Measurements from ENCODE around the gene NRP2. TPM values are rescaled to one million over a fixed set of nuclear protein-coding genes. Genes with fewer than 3 reads are reported as not detected.

NRP2 gene
- total RNA-seq, 5 donors from 2014 or later (not counting 1 experiment from before 2014, with no cell fraction given), result 0.85 to 1.1 (median 0.93) TPM; not detected in 2

DNA sequence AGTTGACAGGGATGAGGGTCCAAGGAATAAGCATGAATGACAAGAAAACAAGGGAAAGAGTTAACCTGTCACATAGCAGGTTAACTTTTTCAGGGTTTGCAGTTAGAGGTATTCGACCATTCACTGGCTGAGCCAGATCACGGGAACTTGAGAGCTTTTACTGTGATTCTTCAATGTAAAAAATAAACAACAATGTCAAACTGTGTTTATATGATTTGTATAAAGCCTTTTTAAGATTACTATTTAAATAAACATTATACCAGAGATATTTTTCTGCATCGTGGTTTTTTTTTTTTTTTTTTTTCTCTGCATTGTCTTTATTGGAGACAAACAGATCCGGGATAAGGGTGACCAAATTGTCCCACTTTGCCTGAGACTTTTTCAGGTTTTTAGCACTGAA is 115.6 kb downstream of the NRP2 start:
- peaks cover 0 to 7% of the 10 kb centered on the region in 2 experiments for H3K27me3 ChIP-seq (replicated peaks in 1 of 2; ENCODE audit: control insufficient read depth in 2 of 2, extremely low read depth in 1 of 2, insufficient read depth in 2 of 2, low read length in 1 of 2)
- H3K27ac ChIP-seq (ENCODE audit: low read length), result no peak overlapping the region
- H3K4me1 ChIP-seq (ENCODE audit: control insufficient read depth in 1 of 2, extremely low read depth in 1 of 2, insufficient read depth in 2 of 2, low read length in 2 of 2), result no peaks in the 10 kb centered on the region
- WGBS (ENCODE audit: insufficient coverage), result 80% methylated on average over 1 of the region's 4 CpGs
- H3K4me3 ChIP-seq (ENCODE audit: control insufficient read depth in 1 of 2, extremely low read depth in 1 of 2, low read length in 1 of 2), result no peak overlapping the region
- ATAC-seq (replicated peaks in 1 of 4) (no peak), DNase-seq (no peak)
- H3K36me3 ChIP-seq (ENCODE audit: control insufficient read depth in 2 of 2, extremely low read depth in 1 of 2, insufficient read depth in 1 of 2, low read length in 1 of 2), result no peaks in the 10 kb centered on the region
- Mint-ChIP-seq H3K27ac (no peak overlapping the region), H3K9me3 (no peaks in the 10 kb centered on the region), H3K36me3 (no peaks in the 10 kb centered on the region), H3K27me3 (peaks cover 0 to 6% of the 10 kb centered on the region in 2 donors), H3K4me1 (no peaks in the 10 kb centered on the region), H3K4me3 (no peak overlapping the region)
- ChIA-PET CTCF (no interaction called here), POLR2A (no interaction called here)
- no peaks in the 10 kb centered on the region for H3K9me3 ChIP-seq

DNA sequence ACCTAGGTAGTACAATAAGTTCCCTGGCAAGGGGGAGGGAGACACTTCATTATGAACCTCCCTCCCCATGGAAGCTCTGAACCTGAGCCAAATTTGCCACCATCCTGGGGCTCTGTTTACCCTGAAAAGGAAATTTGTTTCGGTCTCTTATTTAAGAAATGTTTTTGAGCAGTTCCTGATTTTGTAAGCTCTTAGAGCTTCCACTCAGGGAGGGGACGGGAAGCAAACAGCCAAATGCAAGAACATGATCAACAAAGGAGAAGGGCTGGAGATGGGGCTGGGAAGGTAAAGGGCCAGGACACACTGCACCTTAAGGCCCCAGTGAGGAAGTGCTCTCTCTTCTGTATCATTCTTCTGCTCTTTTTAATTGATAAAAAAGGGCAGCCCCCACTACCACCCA is 117.9 kb downstream of the NRP2 start:
- Histone ChIP-seq H3K27me3 (replicated peaks in 1 of 2; ENCODE audit: control insufficient read depth in 2 of 2, extremely low read depth in 1 of 2, insufficient read depth in 2 of 2, low read length in 1 of 2) (peaks cover 0 to 3% of the 10 kb centered on the region in 2 experiments), H3K36me3 (ENCODE audit: control insufficient read depth in 2 of 2, extremely low read depth in 1 of 2, insufficient read depth in 1 of 2, low read length in 1 of 2) (no peaks in the 10 kb centered on the region), H3K27ac (ENCODE audit: low read length) (no peak overlapping the region), H3K9me3 (no peaks in the 10 kb centered on the region), H3K4me1 (ENCODE audit: control insufficient read depth in 1 of 2, extremely low read depth in 1 of 2, insufficient read depth in 2 of 2, low read length in 2 of 2) (no peaks in the 10 kb centered on the region), H3K4me3 (ENCODE audit: control insufficient read depth in 1 of 2, extremely low read depth in 1 of 2, low read length in 1 of 2) (no peak overlapping the region)
- Mint-ChIP-seq H3K4me3 (no peak overlapping the region), H3K27me3 (peaks cover 0 to 7% of the 10 kb centered on the region in 2 donors), H3K9me3 (no peaks in the 10 kb centered on the region), H3K27ac (no peak overlapping the region), H3K36me3 (no peaks in the 10 kb centered on the region), H3K4me1 (no peaks in the 10 kb centered on the region)
- ChIA-PET CTCF (interaction anchor here in 1 of 2 donors (0.6 kb wide), 1 partner anchor 677 kb away, joined by 7 read pairs; no protein-coding TSS in a partner anchor), POLR2A (no interaction called here)
- DNase-seq, result no peak
- whole genome bisulfite sequencing (ENCODE audit: insufficient coverage), result 90% methylated on average over 2 of the region's 2 CpGs
- no peak for ATAC-seq (replicated peaks in 1 of 4)

DNA sequence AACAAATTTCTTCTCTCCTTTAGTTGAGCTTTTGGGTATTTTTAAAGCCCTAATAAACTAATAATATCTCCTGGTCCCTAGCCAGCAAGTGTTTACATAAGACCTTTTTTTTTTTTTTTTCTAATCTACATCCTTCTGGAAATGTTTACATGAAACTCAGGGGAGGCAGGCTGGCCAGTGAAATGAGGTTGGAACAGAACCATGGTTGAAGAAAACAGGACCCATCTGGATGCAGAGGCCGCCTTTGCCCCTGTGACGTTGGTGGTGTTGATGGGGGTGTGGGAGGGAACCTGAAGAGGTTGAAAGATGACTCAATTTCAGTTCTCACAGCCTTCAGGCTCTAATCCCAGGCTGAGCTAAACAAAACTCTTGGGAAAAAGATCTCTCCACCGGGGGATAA is 118.5 kb downstream of the NRP2 start:
- 90% methylated on average over 2 of the region's 3 CpGs for WGBS (ENCODE audit: insufficient coverage)
- DNase-seq, result no peak
- CTCF ChIA-PET, result no interaction called here
- peaks cover 0 to 3% of the 10 kb centered on the region in 2 experiments for H3K27me3 ChIP-seq (replicated peaks in 1 of 2; ENCODE audit: control insufficient read depth in 2 of 2, extremely low read depth in 1 of 2, insufficient read depth in 2 of 2, low read length in 1 of 2)
- H3K36me3 ChIP-seq (ENCODE audit: control insufficient read depth in 2 of 2, extremely low read depth in 1 of 2, insufficient read depth in 1 of 2, low read length in 1 of 2), result no peaks in the 10 kb centered on the region
- H3K4me1 ChIP-seq (ENCODE audit: control insufficient read depth in 1 of 2, extremely low read depth in 1 of 2, insufficient read depth in 2 of 2, low read length in 2 of 2), result no peaks in the 10 kb centered on the region
- ATAC-seq (replicated peaks in 1 of 4), result no peak
- Mint-ChIP-seq H3K36me3 (no peaks in the 10 kb centered on the region), H3K4me3 (no peak overlapping the region), H3K27me3 (peaks cover 0 to 7% of the 10 kb centered on the region in 2 donors), H3K9me3 (no peaks in the 10 kb centered on the region), H3K27ac (no peak overlapping the region), H3K4me1 (no peaks in the 10 kb centered on the region)
- POLR2A ChIA-PET, result interaction anchor here in 1 of 2 donors (0.7 kb wide), 1 partner anchor 9 kb away, joined by 6 read pairs; no protein-coding TSS in a partner anchor
- H3K4me3 ChIP-seq (ENCODE audit: control insufficient read depth in 1 of 2, extremely low read depth in 1 of 2, low read length in 1 of 2), result no peak overlapping the region
- no peaks in the 10 kb centered on the region for H3K9me3 ChIP-seq
- H3K27ac ChIP-seq (ENCODE audit: low read length), result no peak overlapping the region

GRCh38 chr2:205802065-205802464 is 119.8 kb downstream of the NRP2 start:
- H3K4me1 Mint-ChIP-seq, result no peaks in the 10 kb centered on the region
- Histone ChIP-seq H3K27me3 (replicated peaks in 1 of 2; ENCODE audit: control insufficient read depth in 2 of 2, extremely low read depth in 1 of 2, insufficient read depth in 2 of 2, low read length in 1 of 2) (peaks cover 0 to 8% of the 10 kb centered on the region in 2 experiments), H3K4me3 (ENCODE audit: control insufficient read depth in 1 of 2, extremely low read depth in 1 of 2, low read length in 1 of 2) (no peak overlapping the region), H3K36me3 (ENCODE audit: control insufficient read depth in 2 of 2, extremely low read depth in 1 of 2, insufficient read depth in 1 of 2, low read length in 1 of 2) (no peaks in the 10 kb centered on the region), H3K9me3 (no peaks in the 10 kb centered on the region), H3K27ac (ENCODE audit: low read length) (no peak overlapping the region), H3K4me1 (ENCODE audit: control insufficient read depth in 1 of 2, extremely low read depth in 1 of 2, insufficient read depth in 2 of 2, low read length in 2 of 2) (no peaks in the 10 kb centered on the region)
- 70% methylated on average over 3 of the region's 7 CpGs for WGBS (ENCODE audit: insufficient coverage)
- peaks cover 0 to 8% of the 10 kb centered on the region in 2 donors for H3K27me3 Mint-ChIP-seq
- ChIA-PET CTCF (no interaction called here), POLR2A (no interaction called here)
- no peaks in the 10 kb centered on the region for H3K36me3 Mint-ChIP-seq
- H3K9me3 Mint-ChIP-seq, result no peaks in the 10 kb centered on the region
- H3K27ac Mint-ChIP-seq, result no peak overlapping the region
- ATAC-seq (replicated peaks in 1 of 4) (no peak), DNase-seq (no peak)
- no peak overlapping the region for H3K4me3 Mint-ChIP-seq

DNA sequence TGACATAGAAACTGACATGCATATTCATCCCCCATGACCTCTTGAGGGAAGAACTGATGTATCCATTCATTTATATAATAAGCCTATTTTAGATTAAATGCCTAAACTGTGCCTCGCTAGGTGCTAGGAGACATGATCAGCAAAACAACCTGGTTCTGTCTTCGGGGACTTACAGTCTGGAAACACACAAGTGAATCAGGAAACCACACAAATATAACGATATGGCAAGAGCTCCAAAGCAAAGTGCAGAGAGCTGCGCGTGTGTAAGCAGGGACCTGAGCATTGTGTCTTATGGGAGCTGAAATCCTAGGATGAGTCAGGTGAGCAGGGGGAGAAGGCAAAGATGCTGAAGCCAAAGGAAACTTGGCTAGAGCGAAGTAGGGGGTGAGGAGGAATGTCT is 120.6 kb downstream of the NRP2 start:
- Mint-ChIP-seq H3K4me3 (no peak overlapping the region), H3K9me3 (no peaks in the 10 kb centered on the region), H3K27me3 (peaks cover 0 to 11% of the 10 kb centered on the region in 2 donors), H3K36me3 (no peaks in the 10 kb centered on the region), H3K27ac (no peak overlapping the region), H3K4me1 (no peaks in the 10 kb centered on the region)
- DNase-seq (no peak), ATAC-seq (replicated peaks in 1 of 4) (no peak)
- WGBS (ENCODE audit: insufficient coverage), result 23% methylated on average over 2 of the region's 6 CpGs
- CTCF ChIA-PET, result no interaction called here
- POLR2A ChIA-PET, result no interaction called here
- no peaks in the 10 kb centered on the region for H3K4me1 ChIP-seq (ENCODE audit: control insufficient read depth in 1 of 2, extremely low read depth in 1 of 2, insufficient read depth in 2 of 2, low read length in 2 of 2)
- H3K36me3 ChIP-seq (ENCODE audit: control insufficient read depth in 2 of 2, extremely low read depth in 1 of 2, insufficient read depth in 1 of 2, low read length in 1 of 2), result no peaks in the 10 kb centered on the region
- H3K9me3 ChIP-seq, result no peaks in the 10 kb centered on the region
- peaks cover 0 to 8% of the 10 kb centered on the region in 2 experiments for H3K27me3 ChIP-seq (replicated peaks in 1 of 2; ENCODE audit: control insufficient read depth in 2 of 2, extremely low read depth in 1 of 2, insufficient read depth in 2 of 2, low read length in 1 of 2)
- H3K4me3 ChIP-seq (ENCODE audit: control insufficient read depth in 1 of 2, extremely low read depth in 1 of 2, low read length in 1 of 2), result no peak overlapping the region
- no peak overlapping the region for H3K27ac ChIP-seq (ENCODE audit: low read length)

GRCh38 chr2:205803500-205803899 is 121.2 kb downstream of the NRP2 start:
- Mint-ChIP-seq H3K27ac (no peak overlapping the region), H3K4me1 (no peaks in the 10 kb centered on the region), H3K4me3 (no peak overlapping the region), H3K36me3 (no peaks in the 10 kb centered on the region), H3K27me3 (peaks cover 0 to 11% of the 10 kb centered on the region in 2 donors), H3K9me3 (no peaks in the 10 kb centered on the region)
- no peaks in the 10 kb centered on the region for H3K36me3 ChIP-seq (ENCODE audit: control insufficient read depth in 2 of 2, extremely low read depth in 1 of 2, insufficient read depth in 1 of 2, low read length in 1 of 2)
- H3K27ac ChIP-seq (ENCODE audit: low read length), result no peak overlapping the region
- ChIA-PET POLR2A (no interaction called here), CTCF (no interaction called here)
- no CpG with 5 or more reads among the region's 1 CpG for WGBS (ENCODE audit: insufficient coverage)
- no peak for DNase-seq
- no peak overlapping the region for H3K4me3 ChIP-seq (ENCODE audit: control insufficient read depth in 1 of 2, extremely low read depth in 1 of 2, low read length in 1 of 2)
- no peaks in the 10 kb centered on the region for H3K4me1 ChIP-seq (ENCODE audit: control insufficient read depth in 1 of 2, extremely low read depth in 1 of 2, insufficient read depth in 2 of 2, low read length in 2 of 2)
- no peak for ATAC-seq (replicated peaks in 1 of 4)
- H3K27me3 ChIP-seq (replicated peaks in 1 of 2; ENCODE audit: control insufficient read depth in 2 of 2, extremely low read depth in 1 of 2, insufficient read depth in 2 of 2, low read length in 1 of 2), result peaks cover 0 to 8% of the 10 kb centered on the region in 2 experiments
- no peaks in the 10 kb centered on the region for H3K9me3 ChIP-seq

DNA sequence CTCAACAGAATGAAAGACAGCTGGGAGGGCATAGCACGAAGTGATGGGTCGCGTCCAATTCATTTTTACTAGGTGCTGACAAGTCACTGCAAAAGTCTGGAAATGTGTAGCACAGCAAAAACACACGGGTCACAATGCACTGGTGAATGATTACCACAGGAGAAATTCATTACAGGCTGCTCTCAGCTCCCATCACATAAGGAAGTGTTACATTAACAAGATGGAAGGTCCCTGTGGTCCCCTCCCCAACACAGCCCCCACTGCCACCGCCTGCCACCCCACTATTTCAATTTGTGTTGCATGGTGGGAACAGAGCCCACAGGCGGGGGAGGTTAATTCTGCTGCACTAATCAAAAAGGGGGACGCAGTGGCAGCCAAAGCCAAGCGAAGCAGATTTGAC is 122.8 kb downstream of the NRP2 start:
- Mint-ChIP-seq H3K4me1 (no peaks in the 10 kb centered on the region), H3K9me3 (no peaks in the 10 kb centered on the region), H3K27me3 (peaks cover 0 to 11% of the 10 kb centered on the region in 2 donors), H3K27ac (no peak overlapping the region), H3K36me3 (no peaks in the 10 kb centered on the region), H3K4me3 (no peak overlapping the region)
- Histone ChIP-seq H3K36me3 (ENCODE audit: control insufficient read depth in 2 of 2, extremely low read depth in 1 of 2, insufficient read depth in 1 of 2, low read length in 1 of 2) (no peaks in the 10 kb centered on the region), H3K9me3 (no peaks in the 10 kb centered on the region), H3K4me3 (ENCODE audit: control insufficient read depth in 1 of 2, extremely low read depth in 1 of 2, low read length in 1 of 2) (no peak overlapping the region), H3K27me3 (replicated peaks in 1 of 2; ENCODE audit: control insufficient read depth in 2 of 2, extremely low read depth in 1 of 2, insufficient read depth in 2 of 2, low read length in 1 of 2) (peaks cover 0 to 8% of the 10 kb centered on the region in 2 experiments), H3K27ac (ENCODE audit: low read length) (no peak overlapping the region), H3K4me1 (ENCODE audit: control insufficient read depth in 1 of 2, extremely low read depth in 1 of 2, insufficient read depth in 2 of 2, low read length in 2 of 2) (no peaks in the 10 kb centered on the region)
- ATAC-seq (replicated peaks in 1 of 4) (no peak), DNase-seq (no peak)
- POLR2A ChIA-PET, result no interaction called here
- CTCF ChIA-PET, result no interaction called here
- WGBS (ENCODE audit: insufficient coverage), result 86% methylated on average over 7 of the region's 8 CpGs

All from T-cell (primary cell).